Cardiac muscle cell (in vitro differentiated cells and primary cell): ENCODE results near the gene MED31. TPM values are rescaled to one million over a fixed set of nuclear protein-coding genes. Genes with fewer than 3 reads are reported as not detected.

Experiments used
- DNase-seq, 2 donors: peaks; one replicate each; pipeline versions ENCODE4 v3.0.0 to v3.0.0-alpha.2; 2010 to 2017; ENCODE audit warnings: low read depth in 1 of 2, low spot score in 1 of 2
- H3K27ac ChIP-seq: fragments of 200-600 bp; sonication (generic); 2 replicates; pipeline ENCODE4 v1.5.1; 2016
- H3K27me3 ChIP-seq: fragments of 200-600 bp; sonication (generic); 2 replicates; pipeline ENCODE4 v1.6.0; 2016; ENCODE audit warnings: control low read depth
- H3K36me3 ChIP-seq: fragments of 200-600 bp; sonication (generic); 2 replicates; pipeline ENCODE4 v1.5.1; 2016; ENCODE audit warnings: control low read depth
- H3K4me1 ChIP-seq: fragments of 200-600 bp; sonication (generic); 2 replicates; pipeline ENCODE4 v1.8.1; 2017; ENCODE audit warnings: low read depth, mild to moderate bottlenecking, mixed run types
- H3K4me3 ChIP-seq: fragments of 200-600 bp; sonication (generic); 2 replicates; pipeline ENCODE4 v1.5.1; 2016; ENCODE audit warnings: mild to moderate bottlenecking
- H3K9me3 ChIP-seq: fragments of 200-600 bp; sonication (generic); 2 replicates; pipeline ENCODE4 v1.5.1; 2017; ENCODE audit warnings: low read depth, mild to moderate bottlenecking, control low read depth
- polyA plus RNA-seq: library from polyadenylated mRNA; unstranded; fragments of >200 nt; fragmentation: Nextera tagmentation; extraction: Ambion mirVana; gene quantifications from 2 replicates; pipeline ENCODE4 v1.2.1, GENCODE V29; 2016
- total RNA-seq: library from RNA; depleted of rRNA; stranded (reverse); fragments of >200 nt; gene quantifications from 2 replicates; pipeline ENCODE4 v1.2.3, GENCODE V29; 2016
- TF ChIP-seq, protein P1 (sequence below): IDR thresholded peaks from 2 replicates; pipeline ENCODE4 v1.5.1; 2012; ENCODE audit warnings: low read depth, mild to moderate bottlenecking, low read length

The MED31 gene
- total and polyA plus RNA-seq, 2 experiments from 2014 or later: 7.1 to 72.6 TPM

DNA sequence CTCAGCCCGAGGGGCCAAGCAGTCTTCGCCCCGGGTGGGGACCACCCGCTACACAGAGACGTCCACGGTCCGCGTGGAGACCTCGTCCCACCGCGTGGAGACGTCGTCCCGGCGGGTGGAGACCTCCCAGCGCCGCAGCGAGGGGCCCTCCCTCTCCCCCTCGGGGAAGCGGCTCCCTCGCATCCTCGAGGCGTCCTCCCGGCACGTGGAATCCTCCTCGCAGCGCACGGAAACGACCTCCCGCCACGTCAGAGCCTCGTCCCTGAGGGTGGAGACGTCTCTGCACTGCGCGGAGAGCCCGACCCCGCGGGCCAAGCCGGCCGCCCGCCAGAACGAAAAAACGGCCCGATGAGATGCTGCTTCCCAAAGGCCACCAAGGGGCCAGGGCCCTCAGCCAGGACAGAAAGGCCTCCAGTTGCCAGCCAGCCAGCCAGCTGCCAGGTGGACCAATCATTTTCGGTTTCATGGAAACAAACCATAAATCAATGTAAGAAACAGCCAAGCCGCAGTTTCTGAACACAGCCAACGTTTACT lies 581 bp upstream of the MED31 start:
- DNase-seq: peak in 1 of 2 donors; percentile 42
- H3K9me3 ChIP-seq: no peaks in the 10 kb centered on the region
- peaks cover 25% of the 10 kb centered on the region for H3K4me1 ChIP-seq
- H3K4me3 ChIP-seq: peak overlapping the region; percentile 80
- peaks cover 36% of the 10 kb centered on the region for H3K27me3 ChIP-seq
- H3K27ac ChIP-seq: no peak overlapping the region
- H3K36me3 ChIP-seq: no peaks in the 10 kb centered on the region
- TF ChIP-seq, protein P1, sequence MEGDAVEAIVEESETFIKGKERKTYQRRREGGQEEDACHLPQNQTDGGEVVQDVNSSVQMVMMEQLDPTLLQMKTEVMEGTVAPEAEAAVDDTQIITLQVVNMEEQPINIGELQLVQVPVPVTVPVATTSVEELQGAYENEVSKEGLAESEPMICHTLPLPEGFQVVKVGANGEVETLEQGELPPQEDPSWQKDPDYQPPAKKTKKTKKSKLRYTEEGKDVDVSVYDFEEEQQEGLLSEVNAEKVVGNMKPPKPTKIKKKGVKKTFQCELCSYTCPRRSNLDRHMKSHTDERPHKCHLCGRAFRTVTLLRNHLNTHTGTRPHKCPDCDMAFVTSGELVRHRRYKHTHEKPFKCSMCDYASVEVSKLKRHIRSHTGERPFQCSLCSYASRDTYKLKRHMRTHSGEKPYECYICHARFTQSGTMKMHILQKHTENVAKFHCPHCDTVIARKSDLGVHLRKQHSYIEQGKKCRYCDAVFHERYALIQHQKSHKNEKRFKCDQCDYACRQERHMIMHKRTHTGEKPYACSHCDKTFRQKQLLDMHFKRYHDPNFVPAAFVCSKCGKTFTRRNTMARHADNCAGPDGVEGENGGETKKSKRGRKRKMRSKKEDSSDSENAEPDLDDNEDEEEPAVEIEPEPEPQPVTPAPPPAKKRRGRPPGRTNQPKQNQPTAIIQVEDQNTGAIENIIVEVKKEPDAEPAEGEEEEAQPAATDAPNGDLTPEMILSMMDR: no peak

DNA sequence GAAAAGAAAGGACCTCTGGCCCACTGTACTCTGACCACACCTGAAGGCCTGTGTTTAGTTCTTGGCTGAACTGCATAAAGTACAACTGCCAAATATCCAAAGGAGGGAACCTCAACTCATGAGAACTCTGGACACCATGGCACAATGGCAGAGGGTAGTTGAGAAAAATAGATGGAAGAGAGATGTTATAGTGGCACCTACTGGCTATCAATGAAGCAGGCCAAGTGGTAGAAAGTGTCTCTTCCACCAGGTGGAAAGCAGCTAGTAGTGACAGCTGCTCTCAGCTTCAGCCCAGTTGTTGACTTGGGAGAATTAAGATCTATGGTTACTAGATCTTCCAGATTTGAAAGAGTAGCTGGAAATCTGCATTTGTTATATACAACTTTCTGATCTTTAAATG lies 3.2 kb downstream of the MED31 start:
- peaks cover 7% of the 10 kb centered on the region for H3K27me3 ChIP-seq
- TF ChIP-seq, protein P1: peak; percentile 9
- H3K27ac ChIP-seq: peak overlapping the region; percentile 90
- DNase-seq: no peak
- H3K4me3 ChIP-seq: no peak overlapping the region
- H3K36me3 ChIP-seq: peaks cover 10% of the 10 kb centered on the region
- H3K9me3 ChIP-seq: no peaks in the 10 kb centered on the region
- H3K4me1 ChIP-seq: peaks cover 26% of the 10 kb centered on the region

DNA sequence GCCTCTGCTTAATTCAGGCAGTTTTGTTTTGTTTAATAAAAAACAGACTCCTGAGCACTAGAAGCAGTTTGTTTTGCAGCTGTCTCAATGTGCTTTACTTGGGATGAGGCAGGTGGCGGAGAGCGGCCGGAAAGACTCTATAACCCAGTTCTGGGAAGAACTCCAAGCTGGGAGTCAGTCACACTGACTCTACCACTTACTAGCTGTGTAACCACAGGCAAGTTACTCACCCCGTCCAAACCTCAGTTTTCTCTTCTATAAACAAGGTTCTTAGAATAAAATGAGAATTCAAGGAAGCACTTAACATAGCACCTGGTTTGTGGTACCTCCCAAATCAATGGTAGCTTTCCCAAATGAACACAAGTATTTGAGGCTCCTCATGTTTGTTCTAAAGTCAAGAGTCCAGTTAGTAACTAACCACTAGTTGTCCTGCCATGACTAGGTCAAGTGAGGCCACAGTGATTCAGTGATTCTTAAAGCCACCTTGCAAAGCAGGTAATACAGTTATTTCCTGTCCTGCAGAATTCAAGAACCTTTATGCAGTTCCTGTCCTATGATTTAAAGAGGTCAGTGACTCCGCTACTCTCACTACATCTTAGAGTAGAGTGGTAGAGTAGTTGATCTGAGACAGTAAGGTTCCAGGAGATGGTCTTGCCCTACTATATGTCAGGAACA lies 7.8 kb downstream of the MED31 start:
- H3K36me3 ChIP-seq: peaks cover 16% of the 10 kb centered on the region
- peak in 1 of 2 donors; percentile 66 for DNase-seq

DNA sequence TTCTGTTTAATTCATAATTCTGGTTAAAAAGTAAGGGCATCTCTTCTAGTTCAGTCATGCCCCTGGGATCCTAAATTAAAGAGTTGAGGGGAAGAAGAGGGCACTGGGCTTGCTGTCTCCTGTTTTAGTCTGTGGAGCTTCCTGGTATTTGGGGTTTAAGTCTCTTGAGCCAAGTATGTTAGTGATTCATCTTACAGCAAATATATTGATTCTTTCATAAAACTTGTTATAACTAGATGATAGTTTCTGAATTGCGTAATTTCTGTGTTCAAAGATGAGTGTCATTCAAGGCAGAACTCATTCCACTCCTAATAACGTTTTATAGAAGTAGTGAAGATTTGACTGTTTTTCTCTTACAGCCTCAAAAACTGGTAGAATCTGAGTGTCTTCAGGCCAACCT lies 8.8 kb downstream of the MED31 start:
- H3K4me1 ChIP-seq: peaks cover 18% of the 10 kb centered on the region
- no peaks in the 10 kb centered on the region for H3K9me3 ChIP-seq
- H3K36me3 ChIP-seq: peaks cover 16% of the 10 kb centered on the region
- TF ChIP-seq, protein P1: no peak
- no peak overlapping the region for H3K4me3 ChIP-seq
- no peak overlapping the region for H3K27ac ChIP-seq
- no peak for DNase-seq
- H3K27me3 ChIP-seq: no peaks in the 10 kb centered on the region

More for the DNA sequence above, 7.8 kb downstream of the MED31 start:
- peaks cover 24% of the 10 kb centered on the region for H3K4me1 ChIP-seq
- no peaks in the 10 kb centered on the region for H3K27me3 ChIP-seq
- no peak overlapping the region for H3K27ac ChIP-seq
- TF ChIP-seq, protein P1: no peak
- no peaks in the 10 kb centered on the region for H3K9me3 ChIP-seq
- H3K4me3 ChIP-seq: no peak overlapping the region

DNA sequence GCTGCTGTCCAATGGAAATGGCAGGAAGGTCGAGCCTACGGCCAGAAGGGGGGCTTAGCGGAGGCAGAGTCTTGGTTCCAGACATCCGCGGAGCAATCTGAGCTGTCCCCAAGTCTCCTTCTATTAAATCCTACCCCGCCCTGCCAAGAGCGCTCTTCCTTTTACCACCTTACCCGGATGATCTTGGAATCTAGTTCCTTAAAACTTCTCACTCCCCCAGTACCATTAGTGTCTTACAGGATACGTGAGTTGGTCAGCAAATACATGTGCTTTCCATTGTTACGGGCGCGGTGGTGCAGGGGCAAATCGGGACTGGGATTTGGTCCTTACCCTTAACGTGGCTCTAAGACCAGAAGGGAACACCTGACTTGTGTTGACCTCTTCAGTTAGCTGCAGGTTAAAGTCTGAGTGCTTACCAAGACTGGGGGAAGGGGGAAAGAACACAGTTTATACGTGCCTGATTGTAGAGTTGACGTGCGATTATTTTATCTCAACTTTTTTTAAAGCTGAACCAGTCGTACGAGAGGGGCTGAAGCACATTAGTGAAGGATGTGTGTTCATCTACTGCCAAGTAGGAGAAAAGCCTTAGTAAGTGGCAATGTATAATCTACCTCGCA lies 10.1 kb downstream of the MED31 start:
- Histone ChIP-seq H3K27ac (peak overlapping the region; percentile 78), H3K36me3 (peaks cover 16% of the 10 kb centered on the region), H3K9me3 (no peaks in the 10 kb centered on the region), H3K4me3 (peak overlapping the region; percentile 53), H3K27me3 (no peaks in the 10 kb centered on the region), H3K4me1 (peaks cover 5% of the 10 kb centered on the region)
- DNase-seq: peak in 1 of 2 donors; percentile 32
- TF ChIP-seq, protein P1: no peak
